ENCODE data around the gene SQOR. TPM values are rescaled to one million over a fixed set of nuclear protein-coding genes. Genes with fewer than 3 reads are reported as not detected.

SQOR gene
- polyA plus RNA-seq, 1 donor: 51.2 TPM

DNA sequence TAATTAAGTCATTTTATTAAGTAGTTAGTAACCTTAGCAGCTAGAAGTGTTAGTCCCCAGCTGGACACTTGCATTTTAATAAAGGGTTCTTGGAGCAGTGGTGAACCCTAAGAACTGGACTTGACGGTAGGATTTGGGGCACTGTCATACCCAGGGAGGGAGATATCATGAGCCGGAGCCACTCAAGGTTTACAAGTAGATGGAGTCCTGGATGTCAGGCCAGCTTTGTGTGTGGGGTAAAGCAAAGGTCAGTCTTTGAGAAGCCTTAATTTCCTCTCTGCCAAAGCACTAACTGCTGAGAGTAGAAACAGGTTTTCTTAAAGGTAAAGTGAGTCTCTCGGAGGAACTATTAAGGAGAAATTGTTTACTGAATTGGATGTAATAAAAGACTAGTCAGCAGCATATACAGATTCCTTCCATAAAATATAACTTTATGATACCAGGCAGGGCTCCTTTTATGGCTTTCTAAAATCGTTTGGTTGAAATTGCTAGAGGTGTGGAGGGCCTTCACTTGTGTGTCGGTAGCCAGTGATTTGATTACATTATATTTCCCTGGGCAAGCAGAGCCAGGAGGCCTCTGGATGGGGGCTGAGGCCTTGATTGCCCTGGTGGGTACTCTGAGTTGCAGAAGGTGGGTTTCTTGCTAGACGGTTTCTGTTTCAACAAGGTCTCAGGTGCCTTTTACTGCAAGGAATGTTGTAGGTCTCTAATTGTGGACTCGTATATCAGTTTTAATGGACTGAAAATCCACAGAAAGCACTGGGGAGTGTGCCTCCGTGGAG, 23.1 kb downstream of the SQOR start:
- no peak overlapping the region for H3K4me3 ChIP-seq (ENCODE audit: low read length)
- peaks cover 8% of the 10 kb centered on the region for H3K36me3 ChIP-seq (ENCODE audit: control insufficient read depth, insufficient read depth, low read length)
- peak overlapping the region; percentile 33 for H3K27ac ChIP-seq (ENCODE audit: low read length)
- whole genome bisulfite sequencing (ENCODE audit: insufficient coverage, low lambda C conversion rate): no CpG with 5 or more reads among the region's 8 CpGs
- no peaks in the 10 kb centered on the region for H3K27me3 ChIP-seq (ENCODE audit: control insufficient read depth, insufficient read depth, low read length)
- peaks cover 2% of the 10 kb centered on the region for H3K9me3 ChIP-seq (ENCODE audit: control insufficient read depth, low read depth, low read length)
- H3K4me1 ChIP-seq (ENCODE audit: control insufficient read depth, insufficient read depth, low read length): peaks cover 18% of the 10 kb centered on the region
- DNase-seq: peak in 1 of 2 donors; percentile 55

DNA sequence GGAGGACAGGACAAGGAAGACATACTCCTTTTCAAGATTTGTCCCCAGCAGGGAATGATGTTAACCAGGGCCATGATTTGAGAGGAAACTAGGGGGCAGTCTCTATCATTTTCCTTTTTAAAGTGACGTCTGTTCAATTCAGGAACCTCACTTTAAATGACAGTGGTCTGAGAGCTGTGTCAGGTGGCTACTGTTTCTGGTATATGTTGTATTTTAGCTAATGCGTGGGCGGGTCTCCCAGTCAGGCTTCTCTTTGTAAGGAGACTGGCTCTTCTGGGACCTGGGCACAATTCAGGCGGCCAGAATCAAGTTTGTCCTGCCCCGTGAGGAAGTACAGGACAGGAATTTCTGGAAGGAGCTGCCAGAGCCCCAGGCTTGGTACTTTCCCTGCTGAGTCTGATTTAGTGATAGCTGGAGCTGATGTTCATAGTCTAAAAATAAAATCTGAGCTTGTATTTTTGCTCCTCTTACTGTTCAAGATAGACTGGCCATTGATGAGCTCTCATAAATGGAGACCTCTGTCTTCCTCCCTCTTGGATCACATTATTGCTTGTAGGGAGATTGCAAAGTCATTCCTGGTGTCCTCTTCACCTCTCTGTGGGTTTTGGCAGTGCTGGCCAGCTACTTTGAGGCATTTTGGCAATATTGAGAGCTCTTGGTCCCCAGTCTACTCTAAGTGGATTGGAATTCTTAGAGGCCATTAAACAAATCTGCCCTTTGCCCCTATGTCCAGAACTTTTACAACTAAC, 25.6 kb downstream of the SQOR start:
- Histone ChIP-seq H3K9me3 (ENCODE audit: control insufficient read depth, low read depth, low read length) (no peaks in the 10 kb centered on the region), H3K27ac (ENCODE audit: low read length) (peak overlapping the region; percentile 5), H3K27me3 (ENCODE audit: control insufficient read depth, insufficient read depth, low read length) (no peaks in the 10 kb centered on the region), H3K36me3 (ENCODE audit: control insufficient read depth, insufficient read depth, low read length) (peaks cover 18% of the 10 kb centered on the region), H3K4me1 (ENCODE audit: control insufficient read depth, insufficient read depth, low read length) (peaks cover 18% of the 10 kb centered on the region), H3K4me3 (ENCODE audit: low read length) (no peak overlapping the region)
- no CpG with 5 or more reads among the region's 5 CpGs for WGBS (ENCODE audit: insufficient coverage, low lambda C conversion rate)
- no peak for DNase-seq

DNA sequence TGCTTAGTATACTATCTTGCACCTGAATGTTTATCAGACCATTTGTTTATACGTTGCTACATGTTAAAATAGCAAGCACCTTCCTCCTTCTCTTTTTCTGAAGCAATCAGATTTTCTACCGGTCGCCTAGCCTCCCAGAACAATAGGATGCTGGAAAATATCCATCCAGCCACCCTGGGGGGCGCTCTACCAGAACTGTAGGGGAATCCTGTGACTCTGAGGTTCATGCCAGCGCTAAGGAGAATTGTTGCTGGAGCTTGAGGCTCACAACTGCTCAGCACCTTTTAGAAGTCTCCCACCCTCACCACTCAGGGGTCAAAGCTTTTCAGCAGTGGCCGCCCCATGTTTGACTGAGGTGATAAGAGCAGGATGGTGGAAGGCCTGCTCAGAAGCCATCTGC, 27.5 kb downstream of the SQOR start:
- Histone ChIP-seq H3K4me1 (ENCODE audit: control insufficient read depth, insufficient read depth, low read length) (peaks cover 14% of the 10 kb centered on the region), H3K27ac (ENCODE audit: low read length) (no peak overlapping the region), H3K27me3 (ENCODE audit: control insufficient read depth, insufficient read depth, low read length) (no peaks in the 10 kb centered on the region), H3K9me3 (ENCODE audit: control insufficient read depth, low read depth, low read length) (no peaks in the 10 kb centered on the region), H3K36me3 (ENCODE audit: control insufficient read depth, insufficient read depth, low read length) (peaks cover 23% of the 10 kb centered on the region), H3K4me3 (ENCODE audit: low read length) (no peak overlapping the region)
- no CpG with 5 or more reads among the region's 6 CpGs for WGBS (ENCODE audit: insufficient coverage, low lambda C conversion rate)
- no peak for DNase-seq

DNA sequence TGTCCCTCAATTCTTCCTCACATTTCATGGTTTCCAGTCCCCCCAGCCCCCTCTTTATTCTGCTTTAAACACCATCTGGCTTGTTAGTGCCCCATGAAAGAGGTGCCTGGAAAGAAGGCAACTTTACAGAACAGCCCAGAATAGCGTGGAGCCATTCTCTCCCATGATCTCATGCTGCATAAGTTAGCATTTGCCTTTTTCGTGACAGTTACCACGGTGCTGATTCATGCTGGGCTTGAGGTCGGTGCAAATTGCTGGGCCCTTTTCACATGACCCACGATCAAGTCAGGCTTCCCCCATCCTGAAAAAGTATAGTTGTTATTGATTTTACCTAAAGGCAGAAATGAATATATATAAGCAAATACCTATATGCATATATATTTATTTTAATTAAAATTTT, 29.6 kb downstream of the SQOR start:
- no CpG with 5 or more reads among the region's 5 CpGs for WGBS (ENCODE audit: insufficient coverage, low lambda C conversion rate)
- Histone ChIP-seq H3K9me3 (ENCODE audit: control insufficient read depth, low read depth, low read length) (no peaks in the 10 kb centered on the region), H3K27me3 (ENCODE audit: control insufficient read depth, insufficient read depth, low read length) (no peaks in the 10 kb centered on the region), H3K36me3 (ENCODE audit: control insufficient read depth, insufficient read depth, low read length) (peaks cover 29% of the 10 kb centered on the region), H3K4me1 (ENCODE audit: control insufficient read depth, insufficient read depth, low read length) (peaks cover 3% of the 10 kb centered on the region), H3K27ac (ENCODE audit: low read length) (no peak overlapping the region), H3K4me3 (ENCODE audit: low read length) (no peak overlapping the region)
- no peak for DNase-seq

DNA sequence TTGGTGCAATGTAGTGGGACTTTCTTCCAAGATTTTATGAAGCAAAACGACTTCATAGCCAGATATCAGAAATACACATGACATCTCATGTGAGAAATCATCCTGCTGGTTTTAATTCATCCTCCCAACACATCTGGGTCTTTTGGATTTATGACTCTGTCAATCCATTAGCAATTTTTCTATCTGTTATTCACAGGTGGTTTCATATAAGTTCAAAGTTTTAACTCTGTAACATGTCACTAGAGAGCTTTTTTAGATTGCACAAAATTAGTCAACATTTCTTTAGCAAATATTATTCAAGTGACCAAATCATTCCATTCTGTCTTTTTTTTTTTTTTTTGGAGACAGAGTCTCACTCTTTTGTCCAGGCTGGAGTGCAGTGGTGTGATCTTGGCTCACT, 30.4 kb downstream of the SQOR start:
- no peak for DNase-seq
- Histone ChIP-seq H3K9me3 (ENCODE audit: control insufficient read depth, low read depth, low read length) (no peaks in the 10 kb centered on the region), H3K4me3 (ENCODE audit: low read length) (no peak overlapping the region), H3K36me3 (ENCODE audit: control insufficient read depth, insufficient read depth, low read length) (peaks cover 34% of the 10 kb centered on the region), H3K27ac (ENCODE audit: low read length) (no peak overlapping the region), H3K4me1 (ENCODE audit: control insufficient read depth, insufficient read depth, low read length) (peaks cover 3% of the 10 kb centered on the region), H3K27me3 (ENCODE audit: control insufficient read depth, insufficient read depth, low read length) (no peaks in the 10 kb centered on the region)
- WGBS (ENCODE audit: insufficient coverage, low lambda C conversion rate): 60% methylated on average over 1 of the region's 1 CpG

DNA sequence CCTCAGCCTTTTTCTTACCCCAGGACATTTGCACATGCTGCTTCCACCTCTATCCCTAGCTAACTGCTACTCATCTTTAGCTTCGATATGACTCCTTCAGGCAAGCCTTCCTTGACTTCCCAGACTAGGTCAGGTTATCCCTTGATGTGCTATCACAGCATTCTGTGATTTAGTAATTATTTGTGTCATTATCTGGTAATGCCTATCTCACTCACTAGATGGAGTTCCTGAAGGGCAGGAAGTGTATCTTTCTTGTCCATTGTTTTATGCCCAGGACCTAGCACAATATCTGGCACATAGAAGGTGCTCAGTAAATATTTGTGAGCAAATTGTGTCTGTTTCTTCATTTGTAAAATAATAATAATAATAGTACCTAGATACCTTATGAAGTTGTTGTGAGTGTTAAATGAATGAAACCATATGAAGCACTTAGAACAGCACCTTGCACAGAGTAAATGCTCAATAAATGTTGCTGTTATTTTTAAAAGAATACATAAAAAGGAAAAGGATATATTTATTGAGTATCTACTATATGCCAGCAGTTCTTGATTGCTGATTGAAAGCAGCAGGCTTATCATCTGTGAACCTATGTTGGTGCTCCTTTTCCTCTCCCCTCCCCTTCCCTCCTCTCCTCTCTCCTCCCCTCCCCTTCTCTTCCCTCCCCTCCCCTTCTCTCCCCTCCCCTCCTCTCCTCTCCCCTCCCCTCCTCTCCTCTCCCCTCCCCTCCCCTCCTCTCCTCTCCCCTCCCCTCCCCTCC, 31.5 kb downstream of the SQOR start:
- Histone ChIP-seq H3K4me3 (ENCODE audit: low read length) (no peak overlapping the region), H3K9me3 (ENCODE audit: control insufficient read depth, low read depth, low read length) (no peaks in the 10 kb centered on the region), H3K36me3 (ENCODE audit: control insufficient read depth, insufficient read depth, low read length) (peaks cover 42% of the 10 kb centered on the region), H3K27ac (ENCODE audit: low read length) (no peak overlapping the region), H3K4me1 (ENCODE audit: control insufficient read depth, insufficient read depth, low read length) (no peaks in the 10 kb centered on the region), H3K27me3 (ENCODE audit: control insufficient read depth, insufficient read depth, low read length) (no peaks in the 10 kb centered on the region)
- no peak for DNase-seq
- WGBS (ENCODE audit: insufficient coverage, low lambda C conversion rate): 100% methylated on average over 1 of the region's 1 CpG

DNA sequence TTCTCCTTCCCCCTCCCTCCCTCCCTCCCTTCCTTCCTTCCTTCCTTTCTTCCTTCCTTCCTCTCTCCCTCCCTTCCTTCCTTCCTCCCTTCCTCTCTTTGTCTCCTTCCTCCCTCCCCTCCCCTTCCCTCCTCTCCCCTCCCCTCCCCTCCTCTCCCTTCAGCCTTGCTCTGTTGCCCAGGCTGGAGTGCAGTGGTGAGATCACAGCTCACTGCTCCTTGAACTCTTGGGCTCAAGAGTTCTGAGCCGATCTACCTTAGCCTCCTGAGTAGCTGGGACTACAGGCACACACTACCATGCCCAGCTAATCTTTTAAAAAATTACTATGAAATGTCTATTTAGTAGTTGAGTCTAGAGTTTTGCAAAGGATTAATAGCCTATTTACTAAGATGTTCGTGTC, 32.2 kb downstream of the SQOR start:
- H3K4me1 ChIP-seq (ENCODE audit: control insufficient read depth, insufficient read depth, low read length): no peaks in the 10 kb centered on the region
- 43% methylated on average over 1 of the region's 2 CpGs for WGBS (ENCODE audit: insufficient coverage, low lambda C conversion rate)
- no peaks in the 10 kb centered on the region for H3K27me3 ChIP-seq (ENCODE audit: control insufficient read depth, insufficient read depth, low read length)
- no peak overlapping the region for H3K27ac ChIP-seq (ENCODE audit: low read length)
- DNase-seq: no peak
- H3K36me3 ChIP-seq (ENCODE audit: control insufficient read depth, insufficient read depth, low read length): peaks cover 40% of the 10 kb centered on the region
- no peaks in the 10 kb centered on the region for H3K9me3 ChIP-seq (ENCODE audit: control insufficient read depth, low read depth, low read length)
- H3K4me3 ChIP-seq (ENCODE audit: low read length): no peak overlapping the region

DNA sequence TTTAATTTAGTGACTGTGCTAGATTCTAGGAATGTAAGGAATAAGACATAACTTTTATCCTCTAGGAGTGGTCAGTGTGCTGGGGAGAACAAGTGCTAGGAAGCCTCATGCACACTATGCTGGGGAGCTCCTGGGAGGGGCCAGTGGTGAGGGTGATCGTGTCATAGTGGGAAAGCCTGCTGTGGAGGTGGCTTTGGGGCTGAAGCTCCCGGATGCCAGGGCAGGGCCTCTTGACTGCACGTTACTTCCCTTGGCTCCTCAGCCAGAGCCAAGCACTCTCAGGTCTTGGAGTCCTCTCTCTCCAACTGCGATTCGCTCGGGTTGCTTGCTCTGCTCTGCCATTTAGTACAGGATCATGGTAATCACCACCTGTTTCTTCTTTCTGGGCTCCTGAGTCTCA, 33.6 kb downstream of the SQOR start:
- Histone ChIP-seq H3K27me3 (ENCODE audit: control insufficient read depth, insufficient read depth, low read length) (no peaks in the 10 kb centered on the region), H3K9me3 (ENCODE audit: control insufficient read depth, low read depth, low read length) (no peaks in the 10 kb centered on the region), H3K4me3 (ENCODE audit: low read length) (no peak overlapping the region), H3K4me1 (ENCODE audit: control insufficient read depth, insufficient read depth, low read length) (no peaks in the 10 kb centered on the region), H3K36me3 (ENCODE audit: control insufficient read depth, insufficient read depth, low read length) (peaks cover 39% of the 10 kb centered on the region), H3K27ac (ENCODE audit: low read length) (no peak overlapping the region)
- DNase-seq: no peak
- WGBS (ENCODE audit: insufficient coverage, low lambda C conversion rate): no CpG with 5 or more reads among the region's 6 CpGs

DNA sequence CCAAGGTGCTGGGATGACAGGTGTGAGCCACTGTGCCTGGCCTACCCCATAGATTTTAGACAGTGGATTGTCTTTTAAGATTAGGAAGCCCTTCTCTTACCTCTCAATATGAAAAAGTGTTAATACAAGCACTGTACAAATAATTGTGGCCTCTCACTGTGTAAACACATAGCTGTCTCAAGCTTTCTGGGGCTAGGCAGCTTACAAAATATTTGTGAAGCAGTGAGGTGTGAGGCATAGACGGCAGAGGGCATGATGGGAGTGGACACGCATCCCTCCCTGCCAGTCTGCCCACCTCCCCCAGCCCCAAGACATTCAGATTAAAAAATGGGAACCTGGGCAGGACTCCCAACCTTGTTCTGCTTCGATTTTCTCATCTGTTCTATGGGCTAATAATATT, 34.6 kb downstream of the SQOR start:
- H3K4me3 ChIP-seq (ENCODE audit: low read length): no peak overlapping the region
- H3K27ac ChIP-seq (ENCODE audit: low read length): no peak overlapping the region

DNA sequence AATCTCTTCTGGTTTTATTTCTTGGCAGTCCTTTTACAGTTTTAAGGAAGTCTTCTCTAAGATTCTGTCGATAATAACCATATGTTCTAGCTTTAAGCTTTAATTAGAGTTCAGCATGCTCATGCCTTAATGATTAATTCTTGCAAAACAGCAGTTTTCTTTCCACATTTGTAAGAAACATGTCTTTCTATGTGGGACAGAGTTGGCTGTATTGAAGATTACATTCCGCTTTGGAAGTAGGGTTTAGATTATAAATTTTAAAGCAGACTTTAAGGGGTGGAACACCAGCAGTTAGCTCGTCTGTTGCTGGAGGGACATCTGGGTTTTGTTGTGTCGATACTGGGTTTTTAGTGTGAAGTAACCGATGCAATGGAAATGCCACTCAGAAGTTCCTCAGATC, 35.3 kb downstream of the SQOR start:
- no peaks in the 10 kb centered on the region for H3K9me3 ChIP-seq (ENCODE audit: control insufficient read depth, low read depth, low read length)
- 100% methylated on average over 1 of the region's 5 CpGs for WGBS (ENCODE audit: insufficient coverage, low lambda C conversion rate)
- no peaks in the 10 kb centered on the region for H3K27me3 ChIP-seq (ENCODE audit: control insufficient read depth, insufficient read depth, low read length)
- H3K4me3 ChIP-seq (ENCODE audit: low read length): no peak overlapping the region
- no peaks in the 10 kb centered on the region for H3K4me1 ChIP-seq (ENCODE audit: control insufficient read depth, insufficient read depth, low read length)
- no peak for DNase-seq
- peaks cover 38% of the 10 kb centered on the region for H3K36me3 ChIP-seq (ENCODE audit: control insufficient read depth, insufficient read depth, low read length)
- no peak overlapping the region for H3K27ac ChIP-seq (ENCODE audit: low read length)

More for the DNA sequence above, 34.6 kb downstream of the SQOR start:
- Histone ChIP-seq H3K4me1 (ENCODE audit: control insufficient read depth, insufficient read depth, low read length) (no peaks in the 10 kb centered on the region), H3K9me3 (ENCODE audit: control insufficient read depth, low read depth, low read length) (no peaks in the 10 kb centered on the region), H3K27me3 (ENCODE audit: control insufficient read depth, insufficient read depth, low read length) (no peaks in the 10 kb centered on the region), H3K36me3 (ENCODE audit: control insufficient read depth, insufficient read depth, low read length) (peaks cover 35% of the 10 kb centered on the region)
- WGBS (ENCODE audit: insufficient coverage, low lambda C conversion rate): 100% methylated on average over 1 of the region's 3 CpGs
- DNase-seq: no peak

Data from large intestine (tissue), 3 donors.